Smooth muscle cell of the coronary artery (primary cell): ENCODE results near the gene RHEB. TPM values are rescaled to one million over a fixed set of nuclear protein-coding genes. Genes with fewer than 3 reads are reported as not detected.

Experiments
- total RNA-seq: library from RNA; depleted of rRNA; stranded (reverse); fragments of >200 nt; gene quantifications from 2 replicates; pipeline ENCODE4 v1.2.3, GENCODE V29; 2014; ENCODE audit warnings: low replicate concordance

Gene RHEB
- 19.5 and 44.0 TPM in 2 replicates for total RNA-seq

GRCh38 chr7:151519765-151520418, at the start of gene RHEB:
Gene RHEB, minus strand, starts transcription at chr7:151519895. Its CDS starts 384 bp downstream, at chr7:151519511.

GRCh38 chr7:151439855-151440798, 79.6 kb downstream of the RHEB start, which contains the start of gene CRYGN:
Gene CRYGN, minus strand, starts transcription at chr7:151440141. Its CDS starts 224 bp downstream, at chr7:151439917.

Other genes starting within 250 kb of the RHEB start
- 32.2 and 35.6 TPM in 2 replicates for gene NUB1, start 178.1 kb downstream of the RHEB start, total RNA-seq
- gene WDR86, start 109.9 kb downstream of the RHEB start, total RNA-seq: 0.08 and 1.1 TPM in 2 replicates
- not detected in 2 replicates for gene CRYGN, start 79.8 kb downstream of the RHEB start, total RNA-seq